UCSD-AML1 (cell line): ENCODE data around the gene TOPBP1.
"Not testable (repeated sequence)": the region's sequence is repeated elsewhere in the genome, so short reads cannot be mapped to it uniquely, and the experiment has no call there.

ENCODE experiments used
- DNase-seq: peaks from one replicate; lab custom pipeline; 2025; ENCODE audit not compliant: unreplicated experiment; lab: John Stamatoyannopoulos, UW

Gene TOPBP1

DNA sequence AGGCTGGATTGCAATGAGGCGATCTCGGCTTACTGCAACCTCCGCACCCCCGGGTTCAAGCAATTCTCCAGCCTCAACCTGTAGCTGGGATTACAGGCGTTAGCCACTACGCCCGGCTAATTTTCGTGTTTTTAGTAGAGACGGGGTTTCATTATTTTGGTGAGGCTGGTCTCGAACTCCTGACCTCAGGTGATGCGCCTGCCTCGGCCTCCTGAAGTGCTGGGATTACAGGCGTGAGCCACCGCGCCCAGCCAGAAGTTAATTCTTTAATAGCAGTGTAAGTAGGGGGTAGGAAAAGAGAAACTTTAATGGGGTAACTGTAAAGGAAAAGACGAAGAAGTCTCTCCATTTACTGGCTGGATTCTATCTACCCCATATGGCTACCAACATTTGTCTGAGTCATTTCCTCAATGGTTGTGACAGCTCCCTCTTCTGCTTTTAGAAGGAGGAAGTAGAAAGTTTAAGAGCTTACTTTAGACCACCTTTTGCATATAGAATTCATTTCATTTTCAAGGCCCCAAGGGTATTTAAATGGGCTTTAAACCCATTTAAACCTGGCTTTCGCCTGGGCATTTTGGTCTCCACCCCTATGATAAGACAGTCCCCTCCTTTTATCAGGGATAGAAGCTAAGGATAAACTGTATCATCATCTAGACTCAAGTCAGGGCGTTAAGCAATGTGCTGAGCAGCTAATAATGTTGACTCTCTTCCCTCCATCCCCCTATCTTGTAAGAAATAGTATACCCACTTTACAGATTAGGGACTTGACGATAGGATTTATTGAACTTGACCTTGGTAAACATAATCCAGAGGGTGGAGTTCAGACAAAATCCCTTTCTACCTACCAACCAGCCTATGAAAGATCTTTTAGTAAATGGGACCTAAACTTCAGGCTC is 89.3 kb downstream of the TOPBP1 start:
- no peak for DNase-seq

DNA sequence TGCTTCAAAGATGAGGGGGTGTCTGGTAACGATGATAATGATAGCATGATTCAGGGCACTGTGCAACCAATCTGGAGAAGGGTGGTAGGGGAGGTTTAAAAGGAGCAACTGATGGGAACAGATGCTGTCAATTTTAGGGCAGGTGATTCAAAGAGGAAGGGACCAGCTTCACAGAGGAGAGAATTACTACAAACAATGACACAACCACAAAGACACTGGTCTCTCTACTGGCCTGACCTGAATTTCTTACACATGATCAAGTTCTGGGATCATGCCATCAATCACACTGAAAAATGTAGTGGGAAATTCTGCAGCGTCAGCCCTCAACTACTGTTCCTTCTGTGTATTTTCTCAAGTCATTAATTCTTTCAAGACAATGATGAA is 90.8 kb downstream of the TOPBP1 start:
- no peak for DNase-seq

DNA sequence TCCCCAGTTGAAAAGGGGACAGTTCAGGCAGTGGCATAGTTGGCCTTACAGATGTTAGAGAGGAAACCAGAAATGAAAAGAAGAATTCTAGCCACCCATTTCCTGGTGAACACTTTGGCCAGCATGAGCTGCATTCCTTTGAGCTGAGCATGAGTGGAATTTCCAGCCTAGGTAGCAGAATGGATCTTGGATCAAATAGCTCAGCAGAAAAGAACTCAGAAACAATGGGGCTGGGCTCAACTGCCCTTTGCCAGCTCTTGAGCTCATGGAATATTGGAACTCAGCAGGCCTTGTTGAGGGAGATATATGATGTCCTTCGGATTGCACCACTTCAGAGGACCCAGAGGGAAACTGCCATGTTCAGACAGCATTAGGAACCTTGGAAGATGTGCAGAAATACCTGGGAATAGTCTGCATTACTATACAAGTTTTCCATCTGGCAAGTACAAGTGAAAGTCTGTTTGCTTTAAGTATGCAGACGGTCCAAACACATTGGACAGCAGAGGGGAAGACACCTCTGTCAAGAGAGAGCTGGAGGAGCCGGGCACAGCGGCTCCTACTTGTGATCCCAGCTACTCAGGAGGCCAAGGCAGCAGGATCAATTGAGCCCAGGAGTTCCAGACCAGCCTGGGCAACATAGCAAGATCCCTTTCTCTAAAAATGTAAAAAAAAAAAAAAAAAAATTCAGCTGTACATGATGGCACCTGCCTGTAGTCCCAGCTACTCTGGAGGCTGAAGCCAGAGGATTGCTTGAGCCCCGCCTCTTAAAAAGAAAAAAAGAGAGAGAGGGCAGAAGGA is 91.4 kb downstream of the TOPBP1 start:
- DNase-seq = no peak

DNA sequence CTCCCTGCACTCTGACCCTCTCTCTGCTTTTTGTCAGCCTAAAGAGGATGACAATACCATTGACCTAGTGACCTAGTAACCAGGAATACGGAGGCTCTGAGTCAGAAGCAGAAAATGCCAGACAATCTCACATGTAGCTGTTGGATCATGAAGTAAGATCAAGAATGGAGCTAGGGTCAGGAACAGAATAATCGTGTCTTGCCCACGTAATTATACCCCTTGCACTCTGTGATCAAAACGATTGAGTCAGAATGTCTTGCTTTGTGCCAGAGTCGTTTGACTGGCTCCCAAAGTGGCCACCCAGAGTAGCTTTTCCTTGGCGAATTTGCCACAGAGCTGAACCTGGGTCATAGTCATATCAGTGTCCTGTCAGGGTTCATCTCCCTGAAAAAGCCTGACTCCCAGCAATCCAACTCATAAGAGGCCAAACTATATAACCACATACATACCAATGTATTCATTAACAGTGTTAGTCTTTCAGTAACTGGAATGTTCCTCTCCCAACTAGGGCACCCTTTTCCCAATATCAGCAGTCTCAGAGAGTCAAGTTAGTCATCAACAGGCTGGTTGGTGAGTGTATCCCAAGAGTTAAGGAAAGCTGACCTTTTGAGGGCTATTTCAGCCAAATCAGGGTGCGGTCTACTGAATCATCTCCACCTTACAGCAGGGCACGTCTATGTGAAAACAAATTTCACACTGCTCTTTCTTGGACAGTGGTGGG is 93.3 kb downstream of the TOPBP1 start:
- no peak for DNase-seq

DNA sequence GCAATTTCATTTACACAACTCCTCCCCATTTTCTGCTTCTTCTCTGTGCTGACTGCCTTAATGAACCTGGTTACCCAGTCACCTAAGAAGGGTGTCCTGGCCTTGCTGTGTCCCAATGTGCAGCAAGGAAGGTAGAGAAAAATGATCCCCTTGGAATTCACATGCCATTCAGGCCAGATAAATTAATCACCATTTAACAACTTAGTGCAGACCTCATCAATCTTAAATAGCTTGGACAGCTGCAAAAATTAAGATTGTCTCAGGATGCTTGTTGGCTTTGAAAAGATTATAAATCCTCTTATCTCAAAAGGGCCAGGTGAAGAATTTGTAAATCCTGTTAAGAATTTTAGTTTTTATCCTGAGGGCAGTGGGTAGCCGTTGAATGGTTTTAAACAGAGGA is 97.9 kb downstream of the TOPBP1 start:
- DNase-seq = no peak

DNA sequence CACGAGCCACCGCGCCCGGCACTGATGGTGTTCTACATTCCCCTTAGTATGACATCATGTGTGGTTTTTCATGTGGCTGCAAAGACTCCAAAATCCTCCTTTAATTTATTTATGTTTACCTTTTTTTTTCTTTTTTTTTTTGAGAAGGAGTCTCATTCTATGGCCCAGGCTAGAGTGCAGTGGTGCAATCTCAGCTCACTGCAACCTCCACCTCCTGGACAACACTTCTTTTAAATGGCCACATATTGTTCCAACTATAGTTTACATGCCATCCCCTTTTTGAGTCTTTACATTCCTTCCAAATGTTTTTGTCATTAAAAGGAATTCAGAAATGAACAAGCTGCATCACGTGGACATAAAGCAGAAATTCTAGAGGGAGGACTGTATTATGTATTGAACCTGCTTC is 98.6 kb downstream of the TOPBP1 start:
- no peak for DNase-seq

DNA sequence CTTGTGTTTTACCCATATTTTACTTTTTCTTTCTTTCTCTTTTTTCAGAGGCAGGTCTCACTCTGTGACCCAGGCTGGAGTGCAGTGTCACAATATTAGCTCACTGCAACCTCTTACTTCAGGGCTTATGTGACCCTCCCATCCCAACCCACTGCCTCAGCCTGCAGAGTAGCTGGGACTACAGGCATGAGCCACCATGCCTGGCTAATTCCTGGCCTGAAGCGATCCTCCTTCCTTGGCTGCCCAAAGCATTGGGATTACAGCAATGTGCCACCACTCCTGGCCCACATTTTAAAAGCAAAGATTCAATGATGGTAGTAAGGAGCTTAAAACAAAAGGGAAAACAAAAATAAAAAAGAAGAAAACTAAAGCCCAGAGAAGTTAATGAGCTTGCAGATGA is 99.4 kb downstream of the TOPBP1 start:
- no peak for DNase-seq

DNA sequence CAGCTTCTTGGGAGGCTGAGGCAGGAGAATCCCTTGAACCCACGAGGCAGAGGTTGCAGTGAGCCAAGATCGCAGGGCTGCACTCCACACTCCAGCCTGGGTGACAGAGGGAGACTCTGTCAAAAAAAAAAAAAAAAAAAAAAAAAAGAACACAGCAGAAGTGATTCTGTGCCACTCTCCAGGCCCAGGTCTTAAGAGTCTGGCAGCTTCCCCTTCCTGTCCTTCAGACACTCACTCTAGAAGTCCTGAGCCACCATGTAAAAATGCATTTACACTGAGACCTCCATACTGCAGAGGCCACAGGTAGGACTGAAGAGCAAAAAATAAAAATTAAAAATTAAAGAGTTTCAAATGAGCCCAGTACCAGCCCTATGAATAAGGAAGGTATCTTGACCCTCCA is 100.1 kb downstream of the TOPBP1 start:
- DNase-seq = no peak

DNA sequence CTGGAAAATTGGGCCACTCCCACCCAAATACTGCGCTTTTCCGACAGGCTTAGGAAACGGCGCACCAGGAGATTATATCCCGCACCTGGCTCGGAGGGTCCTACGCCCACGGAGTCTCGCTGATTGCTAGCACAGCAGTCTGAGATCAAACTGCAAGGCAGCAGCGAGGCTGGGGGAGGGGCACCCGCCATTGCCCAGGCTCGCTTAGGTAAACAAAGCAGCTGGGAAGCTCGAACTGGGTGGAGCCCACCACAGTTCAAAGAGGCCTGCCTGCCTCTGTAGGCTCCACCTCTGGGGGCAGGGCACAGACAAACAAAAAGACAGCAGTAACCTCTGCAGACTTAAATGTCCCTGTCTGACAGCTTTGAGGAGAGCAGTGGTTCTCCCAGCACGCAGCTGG is 110.2 kb downstream of the TOPBP1 start:
- not testable (repeated sequence) for DNase-seq
